ENCODE results near the gene MYO1F. TPM values are rescaled to one million over a fixed set of nuclear protein-coding genes. Genes with fewer than 3 reads are reported as not detected.
A peak's percentile ranks its signal among the peaks of the same experiment; 100 is the strongest.

MYO1F gene
- total RNA-seq, 4 donors from 2014 or later: 6.6 to 70.7 (median 10.9) TPM

- no peak for TF ChIP-seq POLR2AphosphoS5 (IDR thresholded peaks at IDR 0.05)
- no peak for TF ChIP-seq POLR2A (IDR thresholded peaks at IDR 0.05)
- TF ChIP-seq CTCF (IDR thresholded peaks at IDR 0.05): no peak
- TF ChIP-seq EP300 (IDR thresholded peaks at IDR 0.05; ENCODE audit: low read depth): no peak
- Histone ChIP-seq H3K4me1 (peaks cover 0 to 5% (median 4%) of the 10 kb centered on the region in 4 donors), H3K27me3 (no peaks in the 10 kb centered on the region), H3K36me3 (no peaks in the 10 kb centered on the region), H3K27ac (no peak overlapping the region), H3K4me3 (no peak overlapping the region), H3K9me3 (no peaks in the 10 kb centered on the region)
- intact Hi-C loops (cut with DNase I; ENCODE audit: low total_unique reads): no loop called here
- in situ Hi-C loops (cut with MboI; ENCODE audit: low pct_ligation_motif_present in 1 of 4, low pct_unique_long_range_greater_than_20kb in 1 of 4, low sequenced_read_pairs in 3 of 4): no loop called here
- no peak for DNase-seq
- WGBS, 2 donors (ENCODE audit: low coverage in 1 of 2): 40 to 81% methylated on average over 1 to 70 of the region's 71 CpGs
These were observed 8.0 kb upstream of the MYO1F start for GRCh38 chr19:8584965-8585893.

- intact Hi-C loops (cut with DNase I; ENCODE audit: low total_unique reads) (no loop called here), in situ Hi-C loops (cut with MboI; ENCODE audit: low pct_ligation_motif_present in 1 of 4, low pct_unique_long_range_greater_than_20kb in 1 of 4, low sequenced_read_pairs in 3 of 4) (no loop called here)
- peaks cover 0 to 18% (median 7%) of the 10 kb centered on the region in 4 donors for H3K4me1 ChIP-seq
- no peak overlapping the region for H3K4me3 ChIP-seq
- peak; percentile 85 for DNase-seq
- TF ChIP-seq CTCF (IDR thresholded peaks at IDR 0.05) (peak; percentile 98 to 100 (median 99)), POLR2A (IDR thresholded peaks at IDR 0.05) (no peak), POLR2AphosphoS5 (IDR thresholded peaks at IDR 0.05) (no peak), EP300 (IDR thresholded peaks at IDR 0.05; ENCODE audit: low read depth) (no peak)
- H3K9me3 ChIP-seq: no peaks in the 10 kb centered on the region
- peaks cover 16% of the 10 kb centered on the region for H3K27me3 ChIP-seq
- no peaks in the 10 kb centered on the region for H3K36me3 ChIP-seq
- WGBS, 2 donors (ENCODE audit: low coverage in 1 of 2): 3% methylated on average over 6 to 21 of the region's 21 CpGs
- no peak overlapping the region for H3K27ac ChIP-seq
These were observed 3.6 kb upstream of the MYO1F start for GRCh38 chr19:8580710-8581281.

- in situ Hi-C loops (cut with MboI; ENCODE audit: low pct_ligation_motif_present in 1 of 4, low pct_unique_long_range_greater_than_20kb in 1 of 4, low sequenced_read_pairs in 3 of 4): no loop called here
- Histone ChIP-seq H3K9me3 (no peaks in the 10 kb centered on the region), H3K36me3 (no peaks in the 10 kb centered on the region), H3K4me1 (peaks cover 0 to 18% (median 7%) of the 10 kb centered on the region in 4 donors), H3K27ac (no peak overlapping the region), H3K4me3 (no peak overlapping the region), H3K27me3 (peaks cover 16% of the 10 kb centered on the region)
- DNase-seq: peak; percentile 85
- TF ChIP-seq POLR2A (IDR thresholded peaks at IDR 0.05) (no peak), EP300 (IDR thresholded peaks at IDR 0.05; ENCODE audit: low read depth) (no peak), POLR2AphosphoS5 (IDR thresholded peaks at IDR 0.05) (no peak), CTCF (IDR thresholded peaks at IDR 0.05) (peak; percentile 81 to 96 (median 93))
- intact Hi-C loops (cut with DNase I; ENCODE audit: low total_unique reads): loop anchor here (10.0 kb wide), 1 partner anchor 66 kb away; no protein-coding TSS in a partner anchor
- 21% methylated on average over 3 to 17 of the region's 17 CpGs for WGBS, 2 donors (ENCODE audit: low coverage in 1 of 2)
These were observed 1.5 kb upstream of the MYO1F start for GRCh38 chr19:8578642-8579265.

GRCh38 chr19:8577741-8578140 is 499 bp upstream of the MYO1F start:
- intact Hi-C loops (cut with DNase I; ENCODE audit: low total_unique reads) (loop anchor here (10.0 kb wide), 1 partner anchor 67 kb away; no protein-coding TSS in a partner anchor), in situ Hi-C loops (cut with MboI; ENCODE audit: low pct_ligation_motif_present in 1 of 4, low pct_unique_long_range_greater_than_20kb in 1 of 4, low sequenced_read_pairs in 3 of 4) (no loop called here)
- TF ChIP-seq EP300 (IDR thresholded peaks at IDR 0.05; ENCODE audit: low read depth): no peak
- no peak for TF ChIP-seq POLR2AphosphoS5 (IDR thresholded peaks at IDR 0.05)
- no peak for TF ChIP-seq CTCF (IDR thresholded peaks at IDR 0.05)
- no peak for TF ChIP-seq POLR2A (IDR thresholded peaks at IDR 0.05)
- Histone ChIP-seq H3K27me3 (peaks cover 16% of the 10 kb centered on the region), H3K36me3 (no peaks in the 10 kb centered on the region), H3K4me1 (peaks cover 0 to 18% (median 7%) of the 10 kb centered on the region in 4 donors), H3K9me3 (no peaks in the 10 kb centered on the region), H3K4me3 (no peak overlapping the region), H3K27ac (peak overlapping the region in 3 of 4 donors; percentile 47 to 71 (median 70))
- WGBS, 2 donors (ENCODE audit: low coverage in 1 of 2): 67% methylated on average over 4 of the region's 4 CpGs; no CpG with 5 or more reads in 1 of the 2 donors
- DNase-seq: no peak

Measured in transverse colon (tissue), 4 donors.